DOHH2 (cell line): Measurements from ENCODE around the gene RGS16.
"Not testable (repeated sequence)": the region's sequence is repeated elsewhere in the genome, so short reads cannot be mapped to it uniquely, and the experiment has no call there.

ENCODE experiments used
- H3F3A ChIP-seq: fragments of 200-600 bp; sonication (generic), shearing (Covaris generic); 2 replicates; pipeline ENCODE4 v1.6.0; 2016; ENCODE audit warnings: antibody characterized with exemption, mild to moderate bottlenecking; ENCODE audit not compliant: control insufficient read depth, insufficient read depth
- H3K27ac ChIP-seq: fragments of 200-600 bp; sonication (generic); 2 replicates; pipeline ENCODE4 v1.5.1; 2014; ENCODE audit warnings: low read depth, mild to moderate bottlenecking, low read length, moderate library complexity
- H3K27me3 ChIP-seq: fragments of 200-600 bp; sonication (generic); 2 replicates; pipeline ENCODE4 v1.6.1; 2014; ENCODE audit warnings: mild to moderate bottlenecking, low read length, mixed read lengths; ENCODE audit not compliant: control insufficient read depth
- H3K36me3 ChIP-seq: fragments of 200-600 bp; sonication (generic); 2 replicates; pipeline ENCODE4 v1.6.1; 2014; ENCODE audit warnings: mild to moderate bottlenecking, low read length, moderate library complexity, mixed read lengths; ENCODE audit not compliant: control insufficient read depth
- H3K4me1 ChIP-seq: fragments of 200-600 bp; sonication (generic); 2 replicates; pipeline ENCODE4 v1.6.1; 2014; ENCODE audit warnings: mild to moderate bottlenecking, low read length, mixed read lengths; ENCODE audit not compliant: control insufficient read depth
- H3K4me2 ChIP-seq: fragments of 200-600 bp; sonication (generic); 2 replicates; pipeline ENCODE4 v1.6.0; 2014; ENCODE audit warnings: mild to moderate bottlenecking, low read length, moderate library complexity
- H3K4me3 ChIP-seq: fragments of 200-600 bp; sonication (generic); 2 replicates; pipeline ENCODE4 v1.5.1; 2014; ENCODE audit warnings: mild to moderate bottlenecking, low read length, mixed read lengths
- H3K79me2 ChIP-seq: fragments of 200-600 bp; sonication (generic); 2 replicates; pipeline ENCODE4 v1.6.1; 2014; ENCODE audit warnings: mild to moderate bottlenecking, low read length, mixed read lengths; ENCODE audit not compliant: control insufficient read depth
- H3K9me2 ChIP-seq: fragments of 200-600 bp; sonication (generic); replicated peaks from 2 replicates; pipeline ENCODE4 v1.6.1; 2014; ENCODE audit warnings: mild to moderate bottlenecking, low read length, mixed read lengths; ENCODE audit not compliant: control insufficient read depth
- H3K9me3 ChIP-seq: fragments of 200-600 bp; sonication (generic); 2 replicates; pipeline ENCODE4 v1.6.1; 2014; ENCODE audit warnings: antibody characterized with exemption, low read length, mixed read lengths; ENCODE audit not compliant: control insufficient read depth, insufficient read depth
- H4K20me1 ChIP-seq: fragments of 200-600 bp; sonication (generic); 2 replicates; pipeline ENCODE4 v1.6.0; 2014; ENCODE audit warnings: low read depth, mild to moderate bottlenecking, antibody characterized with exemption, low read length, moderate library complexity; ENCODE audit not compliant: control insufficient read depth, insufficient read depth
- CTCF ChIP-seq: fragments of 200-600 bp; sonication (generic); IDR thresholded peaks from one replicate; pipeline ENCODE4 v1.5.1; 2014; ENCODE audit warnings: antibody characterized with exemption, mild to moderate bottlenecking, low read depth, low read length; ENCODE audit not compliant: poor library complexity, severe bottlenecking
- EZH2phosphoT487 ChIP-seq: fragments of 200-600 bp; sonication (generic); IDR thresholded peaks from 2 replicates; pipeline ENCODE4 v1.6.1; 2017; ENCODE audit warnings: borderline replicate concordance, mild to moderate bottlenecking, antibody characterized with exemption, low read length, moderate library complexity, mixed read lengths

RGS16 gene

GRCh38 chr1:182633031-182633430 lies 28.8 kb upstream of the RGS16 start:
- no peaks in the 10 kb centered on the region for H3K9me2 ChIP-seq
- peaks cover 5% of the 10 kb centered on the region; the same call in 1 of the 2 replicates for H3F3A ChIP-seq
- no peaks in the 10 kb centered on the region for H3K9me3 ChIP-seq
- H3K4me2 ChIP-seq, result peak overlapping the region; percentile 33
- peaks cover 75% of the 10 kb centered on the region for H3K4me1 ChIP-seq
- H3K27me3 ChIP-seq, result no peaks in the 10 kb centered on the region
- TF ChIP-seq CTCF (no peak), EZH2phosphoT487 (no peak)
- H3K4me3 ChIP-seq, result 0 out of 2 replicates have a peak overlapping the region, but pooled peaks have one; percentile 15
- H3K36me3 ChIP-seq, result no peaks in the 10 kb centered on the region
- no peaks in the 10 kb centered on the region for H4K20me1 ChIP-seq
- H3K27ac ChIP-seq, result peak overlapping the region; percentile 39
- no peaks in the 10 kb centered on the region for H3K79me2 ChIP-seq

DNA sequence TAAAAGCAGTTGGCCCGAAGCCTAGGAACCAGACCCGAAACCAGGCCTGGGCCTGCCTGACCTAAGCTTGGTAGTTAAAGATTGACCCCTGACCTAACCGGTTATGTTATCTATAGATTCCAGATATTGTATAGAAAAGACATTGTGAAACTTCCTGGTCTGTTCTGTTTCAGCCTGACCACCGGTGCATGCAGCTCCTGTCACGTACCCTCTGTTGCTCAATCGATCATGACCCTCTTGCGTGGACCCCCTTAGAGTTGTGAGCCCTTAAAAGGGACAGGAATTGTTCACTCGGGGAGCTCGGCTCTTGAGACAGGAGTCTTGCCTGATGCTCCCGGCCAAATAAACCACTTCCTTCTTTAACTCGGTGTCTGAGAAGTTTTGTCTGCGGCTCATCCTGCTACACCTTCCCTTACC lies 28.3 kb upstream of the RGS16 start:
- Histone ChIP-seq H3K4me3 (peak overlapping the region; percentile 36; the same call in 1 of the 2 replicates), H3K4me2 (peak overlapping the region; percentile 58), H3K27ac (peak overlapping the region; percentile 39), H3K4me1 (peaks cover 80% of the 10 kb centered on the region)
- H3K27me3 ChIP-seq, H3K36me3 ChIP-seq, H3K9me2 ChIP-seq, H3F3A ChIP-seq, H4K20me1 ChIP-seq, H3K9me3 ChIP-seq, H3K79me2 ChIP-seq: not testable (repeated sequence)

DNA sequence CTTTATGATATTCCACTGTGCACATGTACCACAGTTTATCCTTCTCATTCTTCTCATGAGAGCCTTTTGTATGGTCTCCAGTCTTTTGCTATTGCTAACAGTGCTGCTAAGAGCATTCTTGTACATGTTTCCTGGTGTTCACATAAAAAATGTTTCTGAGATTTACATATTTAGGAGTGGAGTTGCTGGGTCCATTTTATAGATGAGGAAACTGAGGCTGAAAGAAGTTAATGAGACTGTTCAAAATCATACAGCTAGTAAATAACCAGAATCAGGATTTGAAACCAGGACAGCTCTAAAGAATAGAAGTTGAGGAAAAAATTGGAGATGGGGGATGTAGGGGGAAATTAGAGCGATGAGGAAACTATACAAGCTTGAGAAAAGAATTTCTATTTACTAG lies 27.8 kb upstream of the RGS16 start:
- no peaks in the 10 kb centered on the region for H3K36me3 ChIP-seq
- no peaks in the 10 kb centered on the region for H3K79me2 ChIP-seq
- H3F3A ChIP-seq, result peaks cover 5% of the 10 kb centered on the region; the same call in 1 of the 2 replicates
- H3K27me3 ChIP-seq, result no peaks in the 10 kb centered on the region
- TF ChIP-seq CTCF (no peak), EZH2phosphoT487 (no peak)
- H3K4me2 ChIP-seq, result peak overlapping the region; percentile 58
- H4K20me1 ChIP-seq, result no peaks in the 10 kb centered on the region
- no peaks in the 10 kb centered on the region for H3K9me2 ChIP-seq
- H3K4me1 ChIP-seq, result peaks cover 80% of the 10 kb centered on the region
- H3K27ac ChIP-seq, result peak overlapping the region; percentile 39
- no peak overlapping the region for H3K4me3 ChIP-seq
- no peaks in the 10 kb centered on the region for H3K9me3 ChIP-seq

GRCh38 chr1:182631053-182631677 lies 27.0 kb upstream of the RGS16 start:
- Histone ChIP-seq H3K4me2 (no peak overlapping the region), H3F3A (peaks cover 5% of the 10 kb centered on the region; the same call in 1 of the 2 replicates), H4K20me1 (no peaks in the 10 kb centered on the region), H3K9me2 (no peaks in the 10 kb centered on the region), H3K27ac (peak overlapping the region; percentile 13; the same call in 1 of the 2 replicates), H3K4me3 (no peak overlapping the region), H3K27me3 (no peaks in the 10 kb centered on the region), H3K36me3 (no peaks in the 10 kb centered on the region), H3K79me2 (no peaks in the 10 kb centered on the region), H3K4me1 (peaks cover 87% of the 10 kb centered on the region), H3K9me3 (no peaks in the 10 kb centered on the region)
- TF ChIP-seq CTCF (no peak), EZH2phosphoT487 (no peak)
